NCI-H226 (cell line): Measurements from ENCODE around the gene GRHL1.
"Not testable (repeated sequence)": the region's sequence is repeated elsewhere in the genome, so short reads cannot be mapped to it uniquely, and the experiment has no call there.

Experiments used
- DNase-seq: peaks from one replicate; pipeline ENCODE4 v3.0.0-alpha.2; 2015

Gene GRHL1

GRCh38 chr2:9951522-9952285 is at the start of gene GRHL1:
TSS of gene GRHL1 (plus strand) at chr2:9951693. CDS start at chr2:9951834, 141 bp downstream.
- DNase-seq: peak; percentile 80

GRCh38 chr2:9905413-9905812 is 46.1 kb upstream of the GRHL1 start:
- no peak for DNase-seq

- DNase-seq: no peak
Observed at GRCh38 chr2:9907402-9907801, 44.1 kb upstream of the GRHL1 start.

- no peak for DNase-seq
Observed at GRCh38 chr2:9908639-9909038, 42.9 kb upstream of the GRHL1 start.

- DNase-seq: no peak
Observed at GRCh38 chr2:9909106-9909505, 42.4 kb upstream of the GRHL1 start.

- no peak for DNase-seq
Observed at GRCh38 chr2:9910699-9911098, 40.8 kb upstream of the GRHL1 start.

GRCh38 chr2:9912468-9912867 is 39.0 kb upstream of the GRHL1 start:
- DNase-seq: no peak

GRCh38 chr2:9914384-9915065 is 37.0 kb upstream of the GRHL1 start:
- peak; percentile 63 for DNase-seq

- peak; percentile 7 for DNase-seq
Observed at GRCh38 chr2:9918275-9918674, 33.2 kb upstream of the GRHL1 start.

GRCh38 chr2:9919512-9919911 is 32.0 kb upstream of the GRHL1 start:
- DNase-seq: no peak

GRCh38 chr2:9927020-9927419 is 24.5 kb upstream of the GRHL1 start:
- not testable (repeated sequence) for DNase-seq

- no peak for DNase-seq
Observed at GRCh38 chr2:9937258-9937657, 14.2 kb upstream of the GRHL1 start.

- DNase-seq: no peak
Observed at GRCh38 chr2:9937968-9938367, 13.5 kb upstream of the GRHL1 start.

- DNase-seq: no peak
Observed at GRCh38 chr2:9939587-9940485, 11.7 kb upstream of the GRHL1 start.

- peak; percentile 10 for DNase-seq
Observed at GRCh38 chr2:9941196-9941995, 10.1 kb upstream of the GRHL1 start.

- no peak for DNase-seq
Observed at GRCh38 chr2:9941996-9942390, 9.5 kb upstream of the GRHL1 start.

- DNase-seq: no peak
Observed at GRCh38 chr2:9944330-9944758, 7.1 kb upstream of the GRHL1 start.

- no peak for DNase-seq
Observed at GRCh38 chr2:9945596-9945995, 5.9 kb upstream of the GRHL1 start.

GRCh38 chr2:9946076-9946475 is 5.4 kb upstream of the GRHL1 start:
- no peak for DNase-seq

- no peak for DNase-seq
Observed at GRCh38 chr2:9946818-9947217, 4.7 kb upstream of the GRHL1 start.

GRCh38 chr2:9948721-9949120 is 2.8 kb upstream of the GRHL1 start:
- DNase-seq: no peak

- no peak for DNase-seq
Observed at GRCh38 chr2:9949239-9949991, 2.1 kb upstream of the GRHL1 start.
